ENCODE data around the gene DOK3.

- TF ChIP-seq CTCF (IDR thresholded peaks at IDR 0.05) (no peak), POLR2A (IDR thresholded peaks at IDR 0.05) (no peak)
Observed at GRCh38 chr5:177473443-177474001, 36.1 kb downstream of the DOK3 start, which contains the start of gene DBN1.
